ENCODE results near the gene COL12A1. TPM values are rescaled to one million over a fixed set of nuclear protein-coding genes. Genes with fewer than 3 reads are reported as not detected.

Gene COL12A1
- total and polyA plus RNA-seq, 10 of the 15 experiments (the other 5 are each of a cell fraction or from before 2014, with no cell fraction given), result under 0.01 to 0.69 (median 0.11) TPM; not detected in 6

- Histone ChIP-seq H3K79me2 (ENCODE audit: control insufficient read depth, insufficient read depth, low read length) (no peaks in the 10 kb centered on the region), H3K27me3 (replicated peaks in 1 of 2; ENCODE audit: control insufficient read depth in 2 of 2, insufficient read depth in 2 of 2, low read length in 1 of 2) (no peaks in the 10 kb centered on the region), H3K4me2 (ENCODE audit: control insufficient read depth, insufficient read depth) (no peak overlapping the region), H3K36me3 (ENCODE audit: control insufficient read depth in 2 of 2, insufficient read depth in 2 of 2, low read length in 1 of 2) (no peaks in the 10 kb centered on the region), H2AFZ (ENCODE audit: control insufficient read depth, low read depth, low read length) (no peak overlapping the region), H3K9ac (ENCODE audit: control insufficient read depth, insufficient read depth, low read length) (no peak overlapping the region), H3K4me1 (ENCODE audit: control insufficient read depth, insufficient read depth, low read length) (no peaks in the 10 kb centered on the region), H3K27ac (ENCODE audit: control insufficient read depth, insufficient read depth) (no peak overlapping the region), H3K9me3 (replicated peaks; ENCODE audit: control insufficient read depth, insufficient read depth, low read length) (no peaks in the 10 kb centered on the region), H4K20me1 (ENCODE audit: control insufficient read depth, insufficient read depth) (no peaks in the 10 kb centered on the region), H3K4me3 (no peak overlapping the region)
- in situ Hi-C loops (cut with MboI), result no loop called here
- FAIRE-seq (no peak), DNase-seq (ENCODE audit: low read depth, low spot score) (no peak), ATAC-seq (no peak)
- BruUV-seq (replicated peaks), result no TSS peak
- CTCF ChIA-PET, result no interaction called here
- intact Hi-C loops (cut with micrococcal nuclease; ENCODE audit: unreplicated experiment), result no loop called here
- SMC1A ChIA-PET (ENCODE audit: uncharacterized antibody, unreplicated experiment), result no interaction called here
- RAD21 ChIA-PET (ENCODE audit: unreplicated experiment), result no interaction called here
- 3% methylated on average over 4 of the region's 4 CpGs for WGBS (ENCODE audit: insufficient coverage, insufficient replicate concordance, low lambda C conversion rate, missing lambda C conversion rate)
- no peak for TF ChIP-seq HDAC2 (IDR thresholded peaks at IDR 0.05)
- no peak for TF ChIP-seq SREBF2 (IDR thresholded peaks at IDR 0.05; ENCODE audit: low read length)
- no peak for TF ChIP-seq SIN3A (IDR thresholded peaks at IDR 0.05; ENCODE audit: low read depth, low read length)
- no peak for TF ChIP-seq RFX5 (IDR thresholded peaks at IDR 0.05; ENCODE audit: low read depth, low read length)
- no peak for TF ChIP-seq WRNIP1 (IDR thresholded peaks at IDR 0.05; ENCODE audit: borderline replicate concordance, low read depth, low read length)
- TF ChIP-seq EZH2 (IDR thresholded peaks at IDR 0.05; ENCODE audit: borderline replicate concordance, control insufficient read depth, low read depth, low read length), result no peak
- no peak for TF ChIP-seq ZNF687 (IDR thresholded peaks at IDR 0.05)
- POLR2A ChIA-PET, result no interaction called here
Observed at GRCh38 chr6:75101896-75102295, 104.0 kb downstream of the COL12A1 start.
